Vein endothelial cell (primary cell): ENCODE results near the gene RAB5IF. TPM values are rescaled to one million over a fixed set of nuclear protein-coding genes. Genes with fewer than 3 reads are reported as not detected.

Source experiments
- small RNA-seq: library from RNA; depleted of rRNA; stranded (forward); fragments of <200 nt; gene quantifications from one replicate; pipeline ENCODE3, GENCODE V24; 2012
- total RNA-seq: library from RNA; depleted of rRNA; stranded (reverse); fragments of >200 nt; gene quantifications from 2 replicates; pipeline ENCODE4 v1.2.3, GENCODE V29; 2012

Gene RAB5IF, protein sequence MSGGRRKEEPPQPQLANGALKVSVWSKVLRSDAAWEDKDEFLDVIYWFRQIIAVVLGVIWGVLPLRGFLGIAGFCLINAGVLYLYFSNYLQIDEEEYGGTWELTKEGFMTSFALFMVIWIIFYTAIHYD
- total RNA-seq, result 86.9 and 111 TPM in 2 replicates

DNA sequence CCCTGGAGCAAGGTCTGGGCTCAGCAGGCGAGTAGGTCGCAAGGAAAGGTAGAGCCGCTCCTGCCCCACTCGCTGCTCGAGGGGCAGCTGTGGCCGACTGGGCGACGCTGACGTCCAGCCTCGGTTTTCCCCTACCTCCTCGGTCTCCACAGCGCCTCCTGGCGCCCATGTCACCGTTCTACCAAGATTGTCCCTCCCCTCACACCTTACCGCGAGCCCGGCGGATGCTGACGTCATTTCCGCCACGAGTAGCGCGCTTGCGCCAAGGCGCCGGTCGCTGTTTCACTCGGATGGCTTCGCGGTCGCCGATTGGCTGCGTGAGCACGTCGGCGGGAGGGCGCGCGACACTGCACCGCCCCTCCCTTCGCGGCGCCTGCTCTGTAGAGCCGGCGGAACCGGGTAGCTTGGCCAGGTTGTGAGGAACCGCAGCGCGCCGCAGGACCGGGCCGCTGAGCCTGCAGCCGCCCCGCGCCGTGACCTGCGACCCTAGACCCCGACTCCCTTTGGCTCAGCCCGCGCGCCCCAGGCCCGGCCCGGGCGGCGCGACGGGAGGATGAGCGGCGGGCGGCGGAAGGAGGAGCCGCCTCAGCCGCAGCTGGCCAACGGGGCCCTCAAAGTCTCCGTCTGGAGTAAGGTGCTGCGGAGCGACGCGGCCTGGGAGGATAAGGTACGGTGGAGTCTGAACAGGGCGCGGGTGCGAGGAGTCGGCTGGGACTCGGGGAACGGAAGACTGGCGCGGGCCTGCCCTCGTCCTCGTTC lies at the start of gene RAB5IF:
Gene RAB5IF (plus strand): TSS at position 381 of the 759 bp plus-strand sequence. CDS start 173 bp downstream, at position 554.

DNA sequence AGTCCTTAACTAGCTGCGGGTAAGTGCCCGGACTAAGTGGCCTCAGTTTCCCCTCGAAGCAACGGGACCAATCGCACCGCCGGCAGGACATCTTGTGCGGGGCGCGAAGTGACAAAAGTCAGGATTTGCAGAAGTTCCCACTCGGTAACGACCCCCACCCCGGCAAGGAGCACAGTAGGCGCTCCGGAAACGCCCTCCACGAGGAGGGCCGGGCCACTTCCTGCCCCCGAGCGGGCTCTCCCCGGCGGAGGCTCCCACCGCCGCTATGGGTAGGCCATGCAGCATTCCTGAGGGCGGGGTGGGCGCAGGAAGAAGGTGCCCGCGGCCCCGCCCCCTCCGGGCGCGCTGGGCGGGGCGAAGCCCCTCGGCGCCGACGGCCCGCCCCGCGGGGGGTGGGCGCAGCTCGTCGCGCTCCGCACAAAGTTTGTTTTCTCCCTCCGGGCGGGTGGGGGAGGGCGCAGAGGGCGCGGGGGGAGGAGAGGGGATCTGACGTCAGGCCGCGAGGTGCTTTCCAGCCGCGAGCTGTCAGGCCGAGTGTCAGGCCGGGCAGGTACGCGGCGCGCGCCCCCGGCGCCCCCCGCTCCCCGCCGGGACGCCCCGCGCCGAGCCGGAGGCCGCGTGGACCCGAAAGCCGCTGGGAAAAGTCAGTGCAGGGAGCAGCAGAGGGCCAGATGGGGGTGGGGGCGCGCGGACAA lies 32.3 kb upstream of the RAB5IF start, which contains the start of gene TGIF2:
Gene TGIF2 (plus strand): TSS at position 495 of the 695 bp plus-strand sequence. CDS start 5,178 bp downstream, outside the sequence.

GRCh38 chr20:36645998-36646397 lies 40.4 kb downstream of the RAB5IF start, which contains the start of gene SLA2:
Gene SLA2 (minus strand): TSS chr20:36646196. CDS start chr20:36641335, 4,861 bp downstream.

Small RNA genes lying within 50 kb of the gene (small RNA-seq; reads per million reads assigned to genes)
- not detected for gene RF00017

Other genes starting within 250 kb of the RAB5IF start
- 7.6 and 13.1 TPM in 2 replicates for gene MYL9, start 64.3 kb upstream of the RAB5IF start, total RNA-seq
- gene TGIF2, start 32.2 kb upstream of the RAB5IF start, total RNA-seq, result 23.6 and 30.4 TPM in 2 replicates
- gene SLA2, start 40.4 kb downstream of the RAB5IF start, total RNA-seq, result 0.10 TPM in 1 of 2 replicates, not detected in the other
- gene NDRG3, start 140.3 kb downstream of the RAB5IF start, total RNA-seq, result 18.0 and 25.7 TPM in 2 replicates
- gene DSN1, start 168.0 kb downstream of the RAB5IF start, total RNA-seq, result 13.1 and 19.2 TPM in 2 replicates